HEK293 (cell line): ENCODE results near the gene NPTX1.

Experiments
- CTCF ChIA-PET: fragments of 350-600 bp; formaldehyde crosslinking; extraction: SDS; loops from one replicate; lab custom pipeline; 2021; ENCODE audit warnings: antibody characterized with exemption; lab: Yijun Ruan, JAX
- POLR2A ChIA-PET: fragments of 300-600 bp; formaldehyde crosslinking; extraction: SDS; loops from one replicate; lab custom pipeline; 2020; ENCODE audit warnings: antibody characterized with exemption, inconsistent platforms; lab: Yijun Ruan, JAX
- H3K27ac ChIP-seq: fragments of 200-500 bp; sonication (Bioruptor generic); 2 replicates; pipeline ENCODE4 v1.5.1; 2014; ENCODE audit warnings: low read depth, low read length, control low read depth, inconsistent platforms; ENCODE audit errors: extremely low read depth
- H3K36me3 ChIP-seq, 2 experiments: fragments of 200-500 bp in 1 of 2; sonication (Bioruptor generic) in 1 of 2; 1 replicate in 1 of 2; 2 replicates in 1 of 2; pipeline ENCODE4 v1.5.1; 2014 to 2017; ENCODE audit warnings: inconsistent platforms in 2 of 2, low read length in 2 of 2; ENCODE audit not compliant: control insufficient read depth in 2 of 2, insufficient read depth in 1 of 2
- H3K4me1 ChIP-seq: fragments of 200-500 bp; sonication (Bioruptor generic); 2 replicates; pipeline ENCODE4 v1.5.1; 2014; ENCODE audit warnings: mild to moderate bottlenecking, low read length, inconsistent platforms; ENCODE audit not compliant: control insufficient read depth, insufficient read depth
- H3K4me3 ChIP-seq: 2 replicates; pipeline ENCODE4 v1.5.1; 2011; ENCODE audit warnings: low read depth, mild to moderate bottlenecking, control low read depth, low read length, moderate library complexity
- H3K9me3 ChIP-seq: fragments of 200-500 bp; sonication (Bioruptor generic); 2 replicates; pipeline ENCODE4 v1.5.1; 2014; ENCODE audit warnings: low read depth, low read length, inconsistent platforms; ENCODE audit not compliant: control insufficient read depth, insufficient read depth
- EGR2 ChIP-seq: fragments of 450-650 bp; formaldehyde crosslinking; IDR thresholded peaks from 2 replicates; pipeline ENCODE4 v1.5.1; 2016; ENCODE audit warnings: low read depth, missing biosample characterization, missing genetic modification characterization
- HIC1 ChIP-seq: fragments of 450-650 bp; formaldehyde crosslinking; IDR thresholded peaks from 2 replicates; pipeline ENCODE4 v1.5.1; 2016; ENCODE audit warnings: missing biosample characterization, missing genetic modification characterization
- KLF17 ChIP-seq: fragments of 450-650 bp; formaldehyde crosslinking; IDR thresholded peaks from 2 replicates; pipeline ENCODE4 v1.5.1; 2016; ENCODE audit warnings: missing biosample characterization, missing genetic modification characterization
- SCRT2 ChIP-seq: fragments of 450-650 bp; formaldehyde crosslinking; IDR thresholded peaks from 2 replicates; pipeline ENCODE4 v1.5.1; 2016; ENCODE audit warnings: missing biosample characterization, missing genetic modification characterization
- ZBTB17 ChIP-seq: fragments of 450-650 bp; formaldehyde crosslinking; IDR thresholded peaks from 2 replicates; pipeline ENCODE4 v1.5.1; 2016; ENCODE audit warnings: missing biosample characterization, missing genetic modification characterization
- ZEB2 ChIP-seq: fragments of 450-650 bp; formaldehyde crosslinking; IDR thresholded peaks from 2 replicates; pipeline ENCODE4 v1.5.1; 2016; ENCODE audit warnings: missing biosample characterization, missing genetic modification characterization
- ZFP3 ChIP-seq: fragments of 450-650 bp; formaldehyde crosslinking; IDR thresholded peaks from 2 replicates; pipeline ENCODE4 v1.5.1; 2016; ENCODE audit warnings: low read depth, missing biosample characterization, missing genetic modification characterization
- ZNF112 ChIP-seq: fragments of 450-650 bp; formaldehyde crosslinking; IDR thresholded peaks from 2 replicates; pipeline ENCODE4 v1.5.0; 2017; ENCODE audit warnings: missing biosample characterization, missing genetic modification characterization
- ZNF133 ChIP-seq: fragments of 450-650 bp; formaldehyde crosslinking; IDR thresholded peaks from 2 replicates; pipeline ENCODE4 v1.5.1; 2016; ENCODE audit warnings: missing biosample characterization, missing genetic modification characterization
- ZNF138 ChIP-seq: fragments of 450-650 bp; formaldehyde crosslinking; IDR thresholded peaks from 2 replicates; pipeline ENCODE4 v1.5.1; 2016; ENCODE audit warnings: missing biosample characterization, missing genetic modification characterization, borderline replicate concordance
- ZNF140 ChIP-seq: fragments of 450-650 bp; formaldehyde crosslinking; IDR thresholded peaks from 2 replicates; pipeline ENCODE4 v1.5.1; 2016; ENCODE audit warnings: missing biosample characterization, missing genetic modification characterization
- ZNF157 ChIP-seq: fragments of 450-650 bp; formaldehyde crosslinking; IDR thresholded peaks from 2 replicates; pipeline ENCODE4 v1.5.1; 2016; ENCODE audit warnings: missing biosample characterization, missing genetic modification characterization
- ZNF223 ChIP-seq: fragments of 450-650 bp; formaldehyde crosslinking; IDR thresholded peaks from 2 replicates; pipeline ENCODE4 v1.5.1; 2016; ENCODE audit warnings: missing biosample characterization, missing genetic modification characterization
- ZNF324 ChIP-seq: fragments of 450-650 bp; formaldehyde crosslinking; IDR thresholded peaks from 2 replicates; pipeline ENCODE4 v1.5.1; 2016; ENCODE audit warnings: missing biosample characterization, missing genetic modification characterization
- ZNF354C ChIP-seq: fragments of 450-650 bp; formaldehyde crosslinking; IDR thresholded peaks from 2 replicates; pipeline ENCODE4 v1.5.1; 2016; ENCODE audit warnings: missing biosample characterization, missing genetic modification characterization, low read depth, borderline replicate concordance
- ZNF391 ChIP-seq: fragments of 450-650 bp; formaldehyde crosslinking; IDR thresholded peaks from 2 replicates; pipeline ENCODE4 v1.5.1; 2016; ENCODE audit warnings: low read depth, missing biosample characterization, missing genetic modification characterization, borderline replicate concordance
- ZNF473 ChIP-seq: fragments of 450-650 bp; formaldehyde crosslinking; IDR thresholded peaks from 2 replicates; pipeline ENCODE4 v1.5.1; 2017; ENCODE audit warnings: missing biosample characterization, missing genetic modification characterization
- ZNF488 ChIP-seq: fragments of 450-650 bp; formaldehyde crosslinking; IDR thresholded peaks from 2 replicates; pipeline ENCODE4 v1.5.1; 2016; ENCODE audit warnings: missing biosample characterization, missing genetic modification characterization
- ZNF510 ChIP-seq: fragments of 450-650 bp; formaldehyde crosslinking; IDR thresholded peaks from 2 replicates; pipeline ENCODE4 v1.5.1; 2018; ENCODE audit warnings: mild to moderate bottlenecking, missing genetic modification characterization, missing biosample characterization; ENCODE audit not compliant: insufficient replicate concordance
- ZNF548 ChIP-seq: fragments of 450-650 bp; formaldehyde crosslinking; IDR thresholded peaks from 2 replicates; pipeline ENCODE4 v1.5.1; 2016; ENCODE audit warnings: missing biosample characterization, missing genetic modification characterization
- ZNF830 ChIP-seq: fragments of 450-650 bp; IDR thresholded peaks from 2 replicates; pipeline ENCODE4 v1.5.0; 2018; ENCODE audit warnings: missing biosample characterization, missing genetic modification characterization, low read depth, mild to moderate bottlenecking, moderate library complexity
- ZSCAN23 ChIP-seq: fragments of 450-650 bp; formaldehyde crosslinking; IDR thresholded peaks from 2 replicates; pipeline ENCODE4 v1.5.1; 2016; ENCODE audit warnings: missing biosample characterization, missing genetic modification characterization

Gene NPTX1

GRCh38 chr17:80472996-80473395 lies 3.4 kb downstream of the NPTX1 start:
- Histone ChIP-seq H3K4me1 (peaks cover 7% of the 10 kb centered on the region), H3K4me3 (no peak overlapping the region), H3K27ac (no peak overlapping the region)
- POLR2A ChIA-PET = interaction anchor here (0.9 to 10.4 kb wide), 4 partner anchors 8 to 22 kb away, joined by 3 to 110 read pairs (median 4); no protein-coding TSS in a partner anchor
- CTCF ChIA-PET = interaction anchor here (0.7 to 2.8 kb wide), 8 partner anchors 10 to 629 kb away, joined by 3 to 8 read pairs (median 4); no protein-coding TSS in a partner anchor
- no peak for TF ChIP-seq ZNF830 (tag by site-specific recombination)
- TF ChIP-seq ZNF548 (tag by site-specific recombination) = no peak
- no peak for TF ChIP-seq ZNF223 (tag by site-specific recombination)
- TF ChIP-seq ZNF324 (tag by site-specific recombination) = no peak
- TF ChIP-seq, all 188 proteins: peak for 0
- Histone ChIP-seq H3K9me3 (no peaks in the 10 kb centered on the region), H3K36me3 (peaks cover 2 to 61% of the 10 kb centered on the region in 2 experiments; a peak in 2 of 3 replicates)

GRCh38 chr17:80471922-80472321 lies 4.5 kb downstream of the NPTX1 start:
- H3K9me3 ChIP-seq = no peaks in the 10 kb centered on the region
- ChIA-PET CTCF (interaction anchor here (0.6 to 2.8 kb wide), 4 partner anchors 104 to 1532 kb away, joined by 3 to 8 read pairs (median 3); no protein-coding TSS in a partner anchor), POLR2A (interaction anchor here (10.4 kb wide), 1 partner anchor 15 kb away, joined by 110 read pairs; no protein-coding TSS in a partner anchor)
- H3K4me3 ChIP-seq = no peak overlapping the region
- TF ChIP-seq ZNF133 (tag by site-specific recombination) (no peak), EGR2 (tag by site-specific recombination) (0 out of 2 replicates have a peak, but pooled peaks have one; percentile 37)
- no peak overlapping the region for H3K27ac ChIP-seq
- peaks cover 8 to 70% of the 10 kb centered on the region in 2 experiments for H3K36me3 ChIP-seq
- H3K4me1 ChIP-seq = peaks cover 7% of the 10 kb centered on the region

- POLR2A ChIA-PET = interaction anchor here (10.4 kb wide), 1 partner anchor 14 kb away, joined by 110 read pairs; no protein-coding TSS in a partner anchor
- CTCF ChIA-PET = interaction anchor here (0.6 kb wide), 1 partner anchor 117 kb away, joined by 3 read pairs; no protein-coding TSS in a partner anchor
- Histone ChIP-seq H3K27ac (no peak overlapping the region), H3K36me3 (peaks cover 11 to 74% of the 10 kb centered on the region in 2 experiments), H3K9me3 (no peaks in the 10 kb centered on the region), H3K4me1 (peaks cover 7% of the 10 kb centered on the region), H3K4me3 (no peak overlapping the region)
- TF ChIP-seq ZNF354C (tag by site-specific recombination) = no peak
- TF ChIP-seq ZEB2 (tag by site-specific recombination) = no peak
- TF ChIP-seq ZNF473 (tag by site-specific recombination) = no peak
- TF ChIP-seq SCRT2 (tag by site-specific recombination) = no peak
- TF ChIP-seq ZNF157 (tag by site-specific recombination) = no peak
- no peak for TF ChIP-seq ZNF140
- no peak for TF ChIP-seq ZNF112 (tag by site-specific recombination)
- TF ChIP-seq ZNF510 = no peak
- no peak for TF ChIP-seq ZNF138 (tag by site-specific recombination)
- no peak for TF ChIP-seq ZNF391 (tag by site-specific recombination)
- TF ChIP-seq ZNF488 (tag by site-specific recombination) = no peak
- TF ChIP-seq ZBTB17 = no peak
- TF ChIP-seq ZSCAN23 (tag by site-specific recombination) = no peak
- TF ChIP-seq KLF17 (tag by site-specific recombination) = no peak
- TF ChIP-seq HIC1 (tag by site-specific recombination) = no peak
- TF ChIP-seq ZFP3 = no peak
These were observed 5.8 kb downstream of the NPTX1 start for GRCh38 chr17:80470603-80471002.
